Esophagus mucosa (tissue), 1 donor: ENCODE results near the gene KLF12. TPM values are rescaled to one million over a fixed set of nuclear protein-coding genes. Genes with fewer than 3 reads are reported as not detected.

Source experiments
- ATAC-seq: fragments of 200-7000 bp; cut with Tn5 transposase; one replicate; pipeline ENCODE4 v1.9.1; 2020
- total RNA-seq: library from RNA; stranded (reverse); gene quantifications from one replicate; pipeline ENCODE4 v1.2.4, GENCODE V29; 2023
- donor health status: DM: yes; HTN: yes; CAD: no.

KLF12 gene
- total RNA-seq, 1 donor from 2014 or later = 0.88 TPM

- ATAC-seq = peak; percentile 53
Observed at GRCh38 chr13:74134777-74135325, 647 bp upstream of the KLF12 start.

GRCh38 chr13:74133657-74134201 is 475 bp downstream of the KLF12 start:
- peak; percentile 68 for ATAC-seq

DNA sequence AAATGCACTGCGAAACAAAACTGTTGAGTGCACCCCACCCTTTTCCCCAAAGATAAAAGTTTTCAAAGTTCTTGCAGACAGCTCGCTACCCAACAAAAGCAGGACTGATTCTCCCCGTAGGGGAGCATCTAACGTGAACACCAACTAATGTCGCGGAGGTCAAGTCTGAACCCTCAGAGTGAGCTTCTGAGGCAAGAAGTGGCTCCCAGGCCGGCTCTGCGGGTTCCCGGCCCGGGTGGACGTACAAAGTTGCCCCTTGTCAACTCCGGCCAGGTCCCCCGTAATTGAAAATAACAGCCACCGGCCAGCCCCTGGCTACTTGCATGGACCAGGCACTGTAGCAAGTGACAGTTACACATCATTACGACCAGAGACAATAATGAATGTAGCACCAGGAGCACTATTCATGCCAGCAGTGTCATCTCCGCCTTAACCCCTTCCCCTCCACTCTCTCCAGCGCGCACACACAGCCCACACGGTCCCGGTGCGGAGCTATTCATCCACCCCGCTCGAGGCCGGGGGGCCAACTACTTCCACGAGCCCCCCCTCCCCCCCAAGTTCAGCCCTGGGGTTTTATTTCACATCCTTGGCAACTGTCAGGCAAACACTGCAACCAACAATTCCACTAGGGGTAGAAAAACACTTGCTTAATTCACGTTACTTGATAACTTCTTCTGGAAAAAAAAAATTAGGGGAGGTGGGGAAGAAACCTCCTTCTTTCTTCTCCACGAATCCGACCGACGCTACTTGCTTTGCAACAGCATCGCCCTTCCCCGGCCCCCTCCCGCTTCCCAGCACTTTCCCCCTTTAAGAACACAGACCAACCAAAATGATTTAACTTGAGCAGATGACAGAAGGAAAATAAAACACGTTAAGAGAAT is 1.2 kb downstream of the KLF12 start:
- ATAC-seq = no peak

DNA sequence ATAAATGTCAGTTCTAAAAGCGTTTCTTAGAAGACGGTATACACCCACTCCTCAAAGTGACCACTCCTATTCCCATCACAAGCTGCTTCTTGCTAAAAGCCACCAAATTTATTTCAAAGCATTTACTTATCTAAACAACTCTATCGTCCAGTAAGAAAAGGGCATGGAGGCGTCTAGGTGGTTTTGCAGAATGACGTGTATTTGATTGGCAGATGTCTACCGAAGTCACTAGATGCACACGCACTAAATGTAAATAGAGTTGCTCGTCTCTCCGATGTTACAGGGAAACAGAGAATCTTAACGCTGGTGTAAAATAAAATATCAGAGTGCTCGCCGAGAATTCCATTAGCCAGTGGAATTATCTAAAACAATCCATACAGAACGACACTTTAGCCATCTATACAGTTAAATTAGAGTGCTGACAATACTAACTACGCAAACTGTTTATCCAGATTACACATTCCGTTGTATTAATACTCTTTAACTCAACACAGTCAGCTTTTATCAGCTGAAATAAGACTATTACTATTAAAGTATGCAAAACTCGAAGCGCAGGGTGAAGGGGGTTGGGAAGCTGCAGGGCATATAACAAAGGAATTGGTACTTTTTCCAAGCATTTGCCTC is 1.9 kb downstream of the KLF12 start:
- ATAC-seq = no peak

DNA sequence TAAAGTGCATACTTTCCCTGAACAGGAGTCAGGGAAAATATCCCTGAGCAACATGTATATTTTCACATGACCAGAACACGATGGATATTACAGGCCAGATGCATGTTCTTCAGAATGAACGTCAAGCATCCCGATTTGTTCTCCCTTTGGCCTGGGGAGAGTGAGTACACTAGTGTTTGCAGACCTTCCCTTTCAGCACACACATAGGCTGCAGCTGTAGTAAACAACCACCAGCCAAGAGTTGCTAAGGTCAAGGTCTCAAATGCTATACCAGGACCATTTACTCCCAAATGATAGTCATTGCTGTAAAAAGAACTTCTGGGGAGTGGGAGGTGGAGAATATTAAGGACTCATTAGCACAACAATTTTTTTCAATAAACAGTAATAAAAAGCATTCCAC is 3.0 kb downstream of the KLF12 start:
- no peak for ATAC-seq

DNA sequence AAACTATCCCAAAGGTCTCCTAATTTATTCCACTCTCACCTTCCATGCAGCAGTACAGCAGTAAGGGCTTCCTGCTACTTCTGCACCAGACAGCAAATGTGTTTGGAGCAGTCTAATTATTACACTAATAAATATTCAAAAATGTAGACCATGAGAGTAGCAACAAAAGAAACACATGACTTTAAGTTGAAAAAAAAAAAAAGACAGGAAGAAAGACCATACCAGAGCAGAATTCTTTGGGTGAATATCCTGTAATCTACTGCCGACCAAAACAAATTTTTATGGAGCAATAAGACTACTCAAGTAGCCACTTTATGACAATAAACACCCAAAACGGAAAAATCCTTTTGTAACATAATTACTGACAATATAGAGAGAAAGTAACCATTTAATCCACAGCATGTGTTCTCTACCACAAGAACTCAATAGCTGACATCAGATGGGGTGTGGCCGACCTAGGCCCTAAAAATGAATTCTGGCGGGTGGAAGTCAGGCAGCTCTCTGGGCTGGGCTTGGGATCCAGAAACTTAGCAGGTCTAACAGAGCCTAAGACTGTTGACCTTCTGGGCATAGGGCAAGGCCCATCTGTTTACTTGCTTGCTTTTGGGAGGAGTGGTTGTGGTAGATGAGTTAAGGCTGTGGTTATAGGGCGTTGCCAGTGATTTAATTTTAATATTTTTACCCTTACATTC is 4.6 kb downstream of the KLF12 start:
- ATAC-seq = no peak

- ATAC-seq = no peak
Observed at GRCh38 chr13:74128156-74128767, 5.9 kb downstream of the KLF12 start.

DNA sequence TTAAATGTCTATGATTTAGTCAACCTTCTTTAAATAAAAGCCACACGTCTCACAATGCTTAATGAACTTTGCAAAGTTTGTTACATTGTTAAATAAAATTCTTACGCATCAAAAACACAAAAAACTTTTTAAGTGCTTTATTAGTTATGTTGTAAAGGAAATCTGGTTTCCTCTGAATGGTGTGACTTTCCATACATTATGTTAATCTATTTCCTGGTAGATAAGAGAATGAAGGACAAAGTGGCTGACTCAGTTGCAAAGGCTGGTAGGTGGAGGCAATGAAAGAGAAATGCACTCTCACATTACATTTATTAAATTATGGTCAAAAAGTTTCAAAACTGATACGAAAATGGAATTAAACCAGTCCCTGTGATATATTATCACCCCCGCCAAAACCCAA is 15.9 kb downstream of the KLF12 start:
- no peak for ATAC-seq

GRCh38 chr13:74117207-74117705 is 16.9 kb downstream of the KLF12 start:
- ATAC-seq = no peak

GRCh38 chr13:74115133-74115532 is 19.1 kb downstream of the KLF12 start:
- no peak for ATAC-seq

GRCh38 chr13:74114641-74115040 is 19.6 kb downstream of the KLF12 start:
- ATAC-seq = no peak

DNA sequence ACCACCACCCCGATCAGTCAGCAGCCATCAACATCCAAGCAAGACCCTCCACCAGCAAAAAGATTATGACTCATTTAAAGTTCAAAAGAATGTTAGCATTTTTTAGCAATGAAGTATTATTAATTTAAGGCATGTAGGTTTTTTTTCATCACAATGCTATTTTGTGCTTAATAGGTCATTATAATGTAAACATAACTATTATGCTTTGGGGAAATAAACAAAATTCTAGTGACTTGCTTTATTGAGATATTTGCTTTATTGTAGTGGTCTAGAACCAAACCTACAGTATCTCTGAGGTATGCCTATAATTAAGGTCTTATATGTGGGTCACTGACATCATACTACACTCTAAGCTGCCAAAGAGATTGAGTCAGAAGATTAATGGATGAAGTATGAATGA is 20.0 kb downstream of the KLF12 start:
- no peak for ATAC-seq

DNA sequence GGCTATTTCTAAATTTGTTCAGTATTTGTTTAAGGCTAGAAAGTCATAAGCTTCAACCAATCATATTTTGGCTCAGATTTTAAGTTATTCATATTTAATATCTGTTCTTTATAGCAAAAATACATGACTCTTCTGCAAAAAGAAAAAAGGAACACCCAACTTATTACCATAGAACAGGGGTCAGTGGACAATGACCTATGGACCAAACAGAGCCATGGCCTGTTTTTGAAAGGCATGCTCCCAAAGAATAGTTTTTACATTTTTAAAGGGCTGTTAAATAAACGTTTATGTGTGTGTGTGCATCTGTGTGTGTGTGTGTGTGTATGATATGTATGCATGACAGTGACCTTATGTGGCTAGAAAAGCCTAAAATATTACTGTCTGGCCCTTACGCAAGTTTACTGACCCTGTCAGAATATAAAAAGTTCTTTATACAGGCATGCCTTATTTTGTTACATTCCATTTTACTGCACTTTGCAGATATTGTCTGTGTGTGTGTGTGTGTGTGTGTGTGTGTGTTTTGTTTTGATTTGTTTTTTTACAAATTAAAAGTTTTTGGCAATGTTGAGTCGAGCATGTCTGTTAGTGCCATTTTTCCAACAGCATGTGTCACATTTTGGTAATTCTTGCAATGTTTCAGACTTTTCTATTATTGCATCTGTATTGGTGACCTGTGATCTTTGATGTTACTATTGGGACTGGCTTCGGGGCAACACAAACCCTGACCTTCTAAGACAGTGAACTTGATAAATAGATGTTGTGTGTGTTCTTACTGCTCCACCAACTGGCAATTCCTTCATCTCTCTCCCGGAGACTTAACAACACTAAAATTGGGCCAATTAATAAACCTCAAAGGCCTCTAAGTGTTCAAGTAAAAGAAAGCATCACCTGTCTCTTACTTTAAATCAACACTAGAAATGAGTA is 22.0 kb downstream of the KLF12 start:
- no peak for ATAC-seq

- no peak for ATAC-seq
Observed at GRCh38 chr13:74111399-74111798, 22.8 kb downstream of the KLF12 start.

DNA sequence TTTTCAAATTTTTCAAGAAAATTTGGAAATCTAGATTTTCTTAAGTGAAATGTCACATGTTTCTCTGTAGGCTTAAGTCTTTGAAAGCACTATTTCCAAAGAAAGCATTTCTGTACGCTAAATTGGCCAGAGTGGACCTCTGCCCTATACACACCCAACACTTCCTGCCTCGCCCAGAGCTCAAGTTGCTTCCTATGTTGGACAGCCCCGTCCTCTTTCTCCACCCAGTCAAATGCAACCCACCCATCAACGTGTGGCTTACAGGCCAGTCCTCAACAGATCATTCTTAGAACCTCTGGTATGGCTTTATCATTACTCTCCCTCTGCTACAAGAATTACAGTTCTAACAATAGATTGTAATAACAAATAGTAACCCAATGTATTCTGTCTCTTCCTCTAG is 24.2 kb downstream of the KLF12 start:
- no peak for ATAC-seq

GRCh38 chr13:74107598-74107997 is 26.6 kb downstream of the KLF12 start:
- no peak for ATAC-seq

DNA sequence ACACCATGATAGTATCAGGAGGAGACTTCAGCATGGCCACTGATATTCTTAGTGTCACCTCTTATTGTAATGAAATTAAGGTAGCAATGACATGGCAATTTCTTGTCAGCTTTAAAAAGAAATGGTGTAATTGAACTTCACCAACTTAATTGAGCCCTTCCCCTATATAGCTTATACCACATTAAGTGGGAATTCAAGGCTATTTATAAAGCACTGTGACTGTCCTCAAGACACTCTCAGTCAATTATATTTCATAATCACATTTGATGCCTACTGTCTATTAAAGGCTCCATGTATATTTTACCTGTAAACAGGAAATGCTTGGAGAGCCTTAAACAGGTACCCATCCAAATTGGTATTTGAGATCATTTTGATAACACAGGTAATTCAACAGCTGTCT is 28.3 kb downstream of the KLF12 start:
- no peak for ATAC-seq

- no peak for ATAC-seq
Observed at GRCh38 chr13:74104661-74105275, 29.4 kb downstream of the KLF12 start.

DNA sequence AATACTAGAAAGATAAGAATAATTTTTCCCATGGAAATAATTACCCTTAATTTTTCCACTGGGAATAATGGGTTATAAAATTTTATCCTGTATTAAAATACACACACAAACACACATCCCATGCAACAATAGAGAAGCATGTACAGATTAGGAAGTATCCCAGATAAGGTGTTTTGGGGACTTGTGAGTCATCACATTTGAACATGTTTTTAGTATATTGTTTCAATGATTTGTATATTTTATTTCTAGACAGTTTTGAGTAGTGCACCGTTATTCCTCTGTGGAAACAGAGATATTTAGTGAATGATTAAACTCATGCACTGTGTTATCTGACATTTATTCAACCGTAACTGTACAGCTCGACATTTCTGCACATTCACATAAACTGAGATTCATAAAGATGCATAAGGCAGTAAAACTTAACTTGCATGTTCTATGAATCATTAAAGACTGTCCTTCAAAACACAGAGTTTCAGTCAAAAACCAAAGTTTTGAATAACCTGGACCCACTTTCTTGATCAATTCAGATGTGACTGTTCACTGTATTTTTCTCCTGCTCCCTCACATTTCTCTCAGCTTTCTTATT is 30.1 kb downstream of the KLF12 start:
- no peak for ATAC-seq

GRCh38 chr13:74103196-74103595 is 31.0 kb downstream of the KLF12 start:
- ATAC-seq = no peak
